ENCODE data around the gene ENPP6. TPM values are rescaled to one million over a fixed set of nuclear protein-coding genes. Genes with fewer than 3 reads are reported as not detected.

Gene ENPP6
- total RNA-seq, 4 donors from 2014 or later = 0.45 TPM; not detected in 3

- Histone ChIP-seq H3K9me3 (no peaks in the 10 kb centered on the region), H3K4me3 (replicated peaks in 1 of 3) (no peak overlapping the region), H3K27me3 (no peaks in the 10 kb centered on the region), H3K36me3 (no peaks in the 10 kb centered on the region), H3K27ac (no peak overlapping the region), H3K4me1 (no peaks in the 10 kb centered on the region)
- intact Hi-C loops (cut with DNase I) = no loop called here
- DNase-seq = no peak
- TF ChIP-seq CTCF (IDR thresholded peaks at IDR 0.05) = no peak
- TF ChIP-seq POLR2A (IDR thresholded peaks at IDR 0.05) = no peak
- WGBS, 2 donors = 85 to 92% methylated on average over 22 of the region's 22 CpGs
Observed at GRCh38 chr4:184255871-184256642, 38.4 kb upstream of the ENPP6 start.

GRCh38 chr4:184255361-184255760 lies 37.7 kb upstream of the ENPP6 start:
- no peak for DNase-seq
- 72 to 100% methylated on average over 2 of the region's 4 CpGs for WGBS, 2 donors
- no peak overlapping the region for H3K27ac ChIP-seq

GRCh38 chr4:184253072-184253420 lies 35.4 kb upstream of the ENPP6 start:
- Histone ChIP-seq H3K9me3 (no peaks in the 10 kb centered on the region), H3K4me1 (no peaks in the 10 kb centered on the region), H3K27ac (no peak overlapping the region), H3K36me3 (no peaks in the 10 kb centered on the region), H3K4me3 (replicated peaks in 1 of 3) (no peak overlapping the region), H3K27me3 (no peaks in the 10 kb centered on the region)
- intact Hi-C loops (cut with DNase I) = no loop called here
- WGBS, 2 donors = 94 to 97% methylated on average over 6 to 21 of the region's 24 CpGs
- no peak for DNase-seq
- TF ChIP-seq POLR2A (IDR thresholded peaks at IDR 0.05) (no peak), CTCF (IDR thresholded peaks at IDR 0.05) (no peak)

More at GRCh38 chr4:184255361-184255760, 37.7 kb upstream of the ENPP6 start:
- Histone ChIP-seq H3K4me1 (no peaks in the 10 kb centered on the region), H3K36me3 (no peaks in the 10 kb centered on the region), H3K4me3 (replicated peaks in 1 of 3) (no peak overlapping the region), H3K27me3 (no peaks in the 10 kb centered on the region), H3K9me3 (no peaks in the 10 kb centered on the region)
- TF ChIP-seq CTCF (IDR thresholded peaks at IDR 0.05) (no peak), POLR2A (IDR thresholded peaks at IDR 0.05) (no peak)
- intact Hi-C loops (cut with DNase I) = no loop called here

GRCh38 chr4:184252136-184253071 lies 34.7 kb upstream of the ENPP6 start:
- WGBS, 2 donors = 87 to 89% methylated on average over 12 to 17 of the region's 21 CpGs
- no peak for TF ChIP-seq CTCF (IDR thresholded peaks at IDR 0.05)

GRCh38 chr4:184251670-184251980 lies 34.0 kb upstream of the ENPP6 start:
- 82% methylated on average over 3 of the region's 3 CpGs for WGBS, 2 donors
- no peaks in the 10 kb centered on the region for H3K36me3 ChIP-seq
- TF ChIP-seq CTCF (IDR thresholded peaks at IDR 0.05) (no peak), POLR2A (IDR thresholded peaks at IDR 0.05) (no peak)
- no peak overlapping the region for H3K4me3 ChIP-seq (replicated peaks in 1 of 3)
- H3K27me3 ChIP-seq = no peaks in the 10 kb centered on the region
- H3K27ac ChIP-seq = no peak overlapping the region
- intact Hi-C loops (cut with DNase I) = no loop called here
- no peaks in the 10 kb centered on the region for H3K9me3 ChIP-seq
- no peaks in the 10 kb centered on the region for H3K4me1 ChIP-seq
- no peak for DNase-seq

More at GRCh38 chr4:184252136-184253071, 34.7 kb upstream of the ENPP6 start:
- H3K9me3 ChIP-seq = no peaks in the 10 kb centered on the region
- H3K4me1 ChIP-seq = no peaks in the 10 kb centered on the region
- no peak overlapping the region for H3K4me3 ChIP-seq (replicated peaks in 1 of 3)
- DNase-seq = no peak
- H3K36me3 ChIP-seq = no peaks in the 10 kb centered on the region
- intact Hi-C loops (cut with DNase I) = no loop called here
- H3K27me3 ChIP-seq = no peaks in the 10 kb centered on the region
- H3K27ac ChIP-seq = no peak overlapping the region
